ENCODE results near the gene ARID1B. TPM values are rescaled to one million over a fixed set of nuclear protein-coding genes. Genes with fewer than 3 reads are reported as not detected.

The ARID1B gene
- total and polyA plus RNA-seq, 9 of the 15 experiments (the other 6 are each of a cell fraction or from before 2014, with no cell fraction given), result 12.5 to 50.5 (median 25.8) TPM

DNA sequence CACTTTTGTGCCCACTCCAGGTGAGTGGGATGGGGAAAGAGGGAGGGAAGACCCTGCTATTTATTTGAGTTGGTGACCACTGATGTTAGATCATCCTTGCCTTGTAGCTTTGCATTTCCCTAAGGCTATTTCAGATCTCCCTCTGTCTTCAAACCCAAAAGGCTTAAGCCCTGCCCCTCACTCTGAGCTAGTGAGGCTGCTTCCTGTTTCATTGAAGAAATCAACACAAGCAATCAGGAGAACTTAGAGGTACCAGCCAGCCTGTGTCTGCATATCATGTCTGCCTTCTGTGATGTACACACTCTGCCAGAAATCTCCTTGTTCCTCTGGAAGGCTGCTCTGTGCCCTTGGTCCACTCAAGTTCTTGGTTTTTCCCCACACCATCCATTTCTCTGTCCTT, 135.3 kb downstream of the ARID1B start:
- CTCF ChIA-PET (ENCODE audit: low intra/inter-chr PET ratio), result no interaction called here
- BruUV-seq (replicated peaks), result no TSS peak
- intact Hi-C loops (cut with micrococcal nuclease), result no loop called here

DNA sequence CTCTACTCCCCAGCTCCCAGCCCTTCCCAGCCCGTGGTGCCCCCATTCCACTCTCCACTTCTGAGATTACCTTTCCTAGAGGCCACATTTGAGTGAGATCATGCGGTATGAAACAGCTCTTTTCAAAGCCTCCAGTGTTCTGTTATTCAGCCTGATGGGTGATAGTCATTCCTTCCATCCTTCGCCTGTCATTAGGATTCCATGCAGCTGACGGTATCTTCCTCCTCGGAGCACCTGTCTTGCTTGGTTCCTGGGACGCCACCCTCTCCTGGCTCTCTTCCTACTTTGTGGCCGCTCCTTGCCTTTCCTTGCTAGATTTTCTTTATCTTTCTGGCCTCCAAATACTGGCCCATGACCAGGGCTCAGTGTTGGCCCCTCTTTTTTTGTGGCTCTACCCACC, 137.0 kb downstream of the ARID1B start:
- H2AFZ ChIP-seq (ENCODE audit: low read depth, low read length), result no peak overlapping the region
- no TSS peak for BruUV-seq (replicated peaks)
- no peaks in the 10 kb centered on the region for H3K36me3 ChIP-seq (ENCODE audit: control insufficient read depth, insufficient read depth, low read length)
- no peak overlapping the region for H3K9ac ChIP-seq (ENCODE audit: insufficient read depth in 1 of 2, low read depth in 2 of 2, low read length in 2 of 2)
- H3K9me3 ChIP-seq (replicated peaks; ENCODE audit: control insufficient read depth, insufficient read depth, low read depth, low read length), result no peaks in the 10 kb centered on the region
- FAIRE-seq, result no peak
- WGBS (ENCODE audit: insufficient coverage, low coverage, missing lambda C conversion rate), result 91% methylated on average over 7 of the region's 7 CpGs
- no peaks in the 10 kb centered on the region for H3K9me1 ChIP-seq (ENCODE audit: control insufficient read depth, insufficient read depth, low read length)
- POLR2A ChIA-PET, result interaction anchor here (0.6 kb wide), 1 partner anchor 66 kb away, joined by 3 read pairs; no protein-coding TSS in a partner anchor
- peaks cover 16% of the 10 kb centered on the region; the same call in 1 of the 3 replicates for H3K79me2 ChIP-seq (ENCODE audit: control insufficient read depth, insufficient read depth, low read length)
- H3K4me1 ChIP-seq (replicated peaks in 1 of 2; ENCODE audit: control insufficient read depth in 2 of 2, insufficient read depth in 2 of 2, low read length in 2 of 2), result peaks cover 5 to 21% of the 10 kb centered on the region in 2 experiments; a peak in 4 of 5 replicates
- no peaks in the 10 kb centered on the region for H3K27me3 ChIP-seq (ENCODE audit: control insufficient read depth in 2 of 2, insufficient read depth in 2 of 2, low read length in 2 of 2)
- H3K4me3 ChIP-seq, result no peak overlapping the region
- CTCF ChIA-PET (ENCODE audit: low intra/inter-chr PET ratio), result no interaction called here
- TF ChIP-seq NELFE (IDR thresholded peaks at IDR 0.05; ENCODE audit: insufficient read depth, insufficient read length) (no peak), ARID2 (IDR thresholded peaks at IDR 0.05) (no peak), PRMT5 (CRISPR knock-in tag; IDR thresholded peaks at IDR 0.05) (no peak), ZNF133 (CRISPR knock-in tag; IDR thresholded peaks at IDR 0.05) (no peak), TCF7L2 (IDR thresholded peaks at IDR 0.05; ENCODE audit: low read depth, low read length) (no peak), GTF2A2 (tag; IDR thresholded peaks at IDR 0.05) (no peak), GABPB2 (CRISPR knock-in tag; conservative IDR thresholded peaks at IDR 0.05) (no peak)
- TF ChIP-seq, protein P1, sequence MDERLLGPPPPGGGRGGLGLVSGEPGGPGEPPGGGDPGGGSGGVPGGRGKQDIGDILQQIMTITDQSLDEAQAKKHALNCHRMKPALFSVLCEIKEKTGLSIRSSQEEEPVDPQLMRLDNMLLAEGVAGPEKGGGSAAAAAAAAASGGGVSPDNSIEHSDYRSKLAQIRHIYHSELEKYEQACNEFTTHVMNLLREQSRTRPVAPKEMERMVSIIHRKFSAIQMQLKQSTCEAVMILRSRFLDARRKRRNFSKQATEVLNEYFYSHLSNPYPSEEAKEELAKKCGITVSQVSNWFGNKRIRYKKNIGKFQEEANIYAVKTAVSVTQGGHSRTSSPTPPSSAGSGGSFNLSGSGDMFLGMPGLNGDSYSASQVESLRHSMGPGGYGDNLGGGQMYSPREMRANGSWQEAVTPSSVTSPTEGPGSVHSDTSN (CRISPR knock-in tag; IDR thresholded peaks at IDR 0.05; ENCODE audit: low read depth), result no peak
- TF ChIP-seq, protein P1 (tag; conservative IDR thresholded peaks at IDR 0.05; ENCODE audit: low read depth), result no peak
- H4K20me1 ChIP-seq (replicated peaks; ENCODE audit: control insufficient read depth, insufficient read depth, low read length), result peaks cover 7% of the 10 kb centered on the region
- in situ Hi-C loops (cut with MboI), result no loop called here
- DNase-seq (ENCODE audit: extremely low read depth in 1 of 4, low spot score in 3 of 4), result no peak
- H3K27ac ChIP-seq (ENCODE audit: extremely low read depth, low read depth, low read length), result no peak overlapping the region
- no peak for ATAC-seq
- H3K4me2 ChIP-seq (ENCODE audit: insufficient read depth, low read length), result no peak overlapping the region
- intact Hi-C loops (cut with micrococcal nuclease), result no loop called here

More for the DNA sequence above, 135.3 kb downstream of the ARID1B start:
- DNase-seq (ENCODE audit: extremely low read depth in 1 of 4, low spot score in 3 of 4) (peak in 2 of 4 experiments; percentile 28 to 42), ATAC-seq (peak; percentile 77), FAIRE-seq (peak; percentile 58)
- no peak for TF ChIP-seq CHD1 (IDR thresholded peaks at IDR 0.05; ENCODE audit: low read length)
- no peak for TF ChIP-seq ZNF274 (IDR thresholded peaks at IDR 0.05; ENCODE audit: borderline replicate concordance, low read depth, low read length)
- 0 out of 2 replicates have a peak, but pooled peaks have one; percentile 37 for TF ChIP-seq ELF2 (CRISPR knock-in tag; IDR thresholded peaks at IDR 0.05)
- TF ChIP-seq ELF1 (tag; IDR thresholded peaks at IDR 0.05), result 0 out of 2 replicates have a peak, but pooled peaks have one; percentile 31
- TF ChIP-seq CBFA2T3 (IDR thresholded peaks at IDR 0.05), result peak; percentile 14; the same call in 1 of the 2 replicates
- Histone ChIP-seq H3K4me2 (ENCODE audit: insufficient read depth, low read length) (no peak overlapping the region; the same call in 1 of the 2 replicates), H3K9ac (ENCODE audit: insufficient read depth in 1 of 2, low read depth in 2 of 2, low read length in 2 of 2) (no peak overlapping the region), H3K79me2 (ENCODE audit: control insufficient read depth, insufficient read depth, low read length) (peaks cover 13% of the 10 kb centered on the region; the same call in 1 of the 3 replicates), H3K9me1 (ENCODE audit: control insufficient read depth, insufficient read depth, low read length) (no peaks in the 10 kb centered on the region), H3K27me3 (ENCODE audit: control insufficient read depth in 2 of 2, insufficient read depth in 2 of 2, low read length in 2 of 2) (no peaks in the 10 kb centered on the region), H3K27ac (ENCODE audit: extremely low read depth, low read depth, low read length) (no peak overlapping the region), H3K36me3 (ENCODE audit: control insufficient read depth, insufficient read depth, low read length) (no peaks in the 10 kb centered on the region), H3K9me3 (replicated peaks; ENCODE audit: control insufficient read depth, insufficient read depth, low read depth, low read length) (no peaks in the 10 kb centered on the region), H3K4me3 (no peak overlapping the region), H4K20me1 (replicated peaks; ENCODE audit: control insufficient read depth, insufficient read depth, low read length) (peaks cover 7% of the 10 kb centered on the region), H3K4me1 (replicated peaks in 1 of 2; ENCODE audit: control insufficient read depth in 2 of 2, insufficient read depth in 2 of 2, low read length in 2 of 2) (peaks cover 5 to 21% of the 10 kb centered on the region in 2 experiments; a peak in 4 of 5 replicates), H2AFZ (ENCODE audit: low read depth, low read length) (no peak overlapping the region)
- in situ Hi-C loops (cut with MboI), result no loop called here
- POLR2A ChIA-PET, result interaction anchor here (1.1 to 1.5 kb wide), 2 partner anchors 11 to 20 kb away, joined by 3 read pairs; no protein-coding TSS in a partner anchor
